Right ventricle myocardium inferior (tissue), 1 donor: ENCODE measurements around the gene TMEM240. TPM values are rescaled to one million over a fixed set of nuclear protein-coding genes. Genes with fewer than 3 reads are reported as not detected.
"Not testable (repeated sequence)": the region's sequence is repeated elsewhere in the genome, so short reads cannot be mapped to it uniquely, and the experiment has no call there.

Experiments
- ATAC-seq: fragments of 200-7000 bp; cut with Tn5 transposase; one replicate; pipeline ENCODE4 v1.9.1; 2020; ENCODE audit warnings: mild to moderate bottlenecking, moderate library complexity
- DNase-seq: peaks from one replicate; pipeline ENCODE4 v3.0.0; 2021; ENCODE audit errors: missing footprints
- intact Hi-C: fragments of 100-400 bp; cut with DNase I; formaldehyde crosslinking; loops from one replicate; pipeline ENCODE4 v1.11.0; 2022
- total RNA-seq: library from RNA; stranded (reverse); fragmentation: NEBNext Ultra II Directional; extraction: Animal tissue kit (Norgen Biotek cat#: 25700); gene quantifications from one replicate; pipeline ENCODE4 v1.2.1, GENCODE V29; 2021
- donor health status: DM: no; HTN: yes; CAD: no; lungs with severe emphysema.

The TMEM240 gene
- total RNA-seq, 1 donor from 2014 or later: 6.9 TPM

GRCh38 chr1:1531947-1532346, 8.5 kb downstream of the TMEM240 start:
- ATAC-seq (no peak), DNase-seq (no peak)
- intact Hi-C loops: no loop called here

- DNase-seq (no peak), ATAC-seq (no peak)
- intact Hi-C loops: no loop called here
These were observed 10.5 kb downstream of the TMEM240 start for GRCh38 chr1:1529936-1530335.

DNA sequence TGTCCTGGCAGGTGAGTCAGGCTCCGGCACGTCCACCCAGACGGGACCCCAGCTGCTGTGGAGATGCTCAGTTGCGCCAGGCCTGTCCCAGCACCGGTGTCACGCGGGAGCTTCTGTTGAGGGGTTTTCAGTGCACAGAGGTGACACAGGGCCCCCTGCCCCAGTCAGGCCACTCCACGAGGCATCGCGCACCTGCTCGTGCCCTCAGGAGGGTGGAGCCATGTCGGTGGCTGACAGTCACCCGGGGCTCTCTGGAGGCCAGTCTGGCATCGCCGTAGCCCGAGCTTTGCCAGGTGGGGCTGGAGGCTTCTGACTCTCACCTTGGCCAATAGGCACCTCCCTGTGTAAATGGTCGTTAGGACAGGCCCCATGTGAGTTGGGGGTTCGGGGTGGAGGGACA, 11.1 kb downstream of the TMEM240 start:
- intact Hi-C loops: no loop called here
- ATAC-seq: no peak
- no peak for DNase-seq

GRCh38 chr1:1528301-1529267, 11.8 kb downstream of the TMEM240 start:
- ATAC-seq: no peak
- no peak for DNase-seq
- intact Hi-C loops: no loop called here

GRCh38 chr1:1527092-1527816, 13.2 kb downstream of the TMEM240 start:
- intact Hi-C loops: no loop called here
- ATAC-seq: no peak
- no peak for DNase-seq

- ATAC-seq, intact Hi-C loops, DNase-seq: not testable (repeated sequence)
These were observed 13.9 kb downstream of the TMEM240 start for GRCh38 chr1:1526476-1526875.

DNA sequence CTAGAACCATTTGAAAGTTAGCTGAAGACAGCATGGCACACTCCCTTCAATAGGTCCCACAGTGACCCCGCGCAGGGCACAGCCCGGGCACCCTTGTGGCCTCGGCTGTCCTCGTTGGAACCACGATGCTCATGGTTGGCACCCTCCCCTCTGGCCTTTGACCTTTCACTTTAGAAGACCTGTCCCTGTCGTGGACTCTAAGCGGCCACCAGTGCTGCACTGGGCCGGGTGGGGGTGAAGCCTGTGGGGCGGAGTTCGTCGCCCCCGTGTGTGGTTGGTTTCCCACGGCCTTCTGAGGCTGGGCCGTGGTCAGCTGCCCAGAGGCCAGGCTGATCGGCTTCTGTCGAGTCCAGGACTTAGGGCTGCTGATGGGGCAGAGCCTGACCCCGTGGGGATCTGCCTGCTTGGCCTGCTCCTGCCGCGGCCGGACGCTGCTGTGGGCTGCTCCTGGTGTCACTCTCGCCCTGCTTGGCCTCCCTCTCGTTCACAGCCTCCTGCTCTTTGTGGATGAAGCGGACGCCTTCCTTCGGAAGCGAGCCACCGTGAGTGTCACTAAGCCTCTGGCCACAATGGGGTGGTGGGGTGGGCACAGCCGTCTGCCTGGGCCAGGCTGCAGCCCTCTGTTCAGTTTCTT, 15.6 kb downstream of the TMEM240 start:
- peak; percentile 52 for DNase-seq
- ATAC-seq, intact Hi-C loops: not testable (repeated sequence)

- peak; percentile 13 for DNase-seq
- ATAC-seq, intact Hi-C loops: not testable (repeated sequence)
These were observed 16.8 kb downstream of the TMEM240 start for GRCh38 chr1:1523651-1524050.

- ATAC-seq, intact Hi-C loops: not testable (repeated sequence)
- DNase-seq: peak; percentile 33
These were observed 17.2 kb downstream of the TMEM240 start for GRCh38 chr1:1523226-1523625.

- intact Hi-C loops, ATAC-seq: not testable (repeated sequence)
- DNase-seq: peak; percentile 34
These were observed 17.9 kb downstream of the TMEM240 start for GRCh38 chr1:1522536-1522935.

- ATAC-seq: no peak
- DNase-seq: peak; percentile 14
These were observed 19.1 kb downstream of the TMEM240 start for GRCh38 chr1:1521331-1521730.

GRCh38 chr1:1519805-1520505, 20.5 kb downstream of the TMEM240 start:
- not testable (repeated sequence) for ATAC-seq
- intact Hi-C loops: loop anchor here (10.0 kb wide), 1 partner anchor 55 kb away; the partner anchor contains the start of gene SSU72
- peak; percentile 45 for DNase-seq

More at GRCh38 chr1:1521331-1521730, 19.1 kb downstream of the TMEM240 start:
- intact Hi-C loops: no loop called here

DNA sequence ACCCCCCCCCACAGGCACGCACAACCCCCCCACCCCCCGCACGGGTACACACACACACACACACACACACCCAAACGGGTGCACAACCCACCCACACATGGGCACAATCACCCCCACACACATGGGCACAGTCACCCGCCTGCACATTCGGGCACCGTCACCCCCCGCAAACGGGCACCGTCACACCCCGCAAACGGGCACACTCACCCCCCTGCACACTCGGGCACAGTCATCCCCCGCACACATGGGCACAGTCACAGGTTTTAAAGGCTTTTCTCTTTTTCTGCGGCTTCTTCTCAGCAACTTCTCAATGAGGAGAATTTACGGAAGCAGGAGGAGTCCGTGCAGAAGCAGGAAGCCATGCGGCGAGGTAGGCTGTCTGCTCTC, 21.8 kb downstream of the TMEM240 start:
- not testable (repeated sequence) for ATAC-seq
- intact Hi-C loops: loop anchor here (10.0 kb wide), 1 partner anchor 56 kb away; the partner anchor contains the start of gene SSU72
- DNase-seq: peak; percentile 27

- intact Hi-C loops: loop anchor here (10.0 kb wide), 1 partner anchor 57 kb away; the partner anchor contains the start of gene SSU72
- ATAC-seq (no peak), DNase-seq (peak; percentile 37)
These were observed 22.3 kb downstream of the TMEM240 start for GRCh38 chr1:1517973-1518620.

GRCh38 chr1:1516923-1517322, 23.5 kb downstream of the TMEM240 start:
- intact Hi-C loops: loop anchor here (10.0 kb wide), 1 partner anchor 58 kb away; the partner anchor contains the start of gene SSU72
- not testable (repeated sequence) for ATAC-seq
- peak; percentile 33 for DNase-seq

DNA sequence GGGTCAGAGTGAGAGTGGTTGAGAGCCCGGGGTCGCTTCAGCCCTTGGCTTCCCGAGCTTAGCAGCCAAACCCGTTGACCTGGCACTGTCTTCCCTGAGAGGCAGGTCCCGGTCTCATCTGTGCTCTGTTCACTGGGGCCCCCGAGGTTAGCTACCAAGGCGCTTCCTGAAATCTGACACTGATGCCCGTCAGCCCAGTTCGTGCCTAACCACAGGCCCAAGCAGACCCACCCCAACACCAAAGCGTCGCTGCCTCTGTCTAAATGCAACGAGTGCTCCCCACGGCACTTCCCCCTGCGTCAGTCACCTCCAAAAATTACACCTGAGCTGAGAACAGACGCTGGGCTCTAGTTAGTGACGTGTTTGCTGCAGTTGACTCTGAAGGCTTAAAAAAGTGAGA, 26.0 kb downstream of the TMEM240 start:
- intact Hi-C loops: loop anchor here (10.0 kb wide), 1 partner anchor 60 kb away; the partner anchor contains the start of gene SSU72
- peak; percentile 20 for DNase-seq
- not testable (repeated sequence) for ATAC-seq

DNA sequence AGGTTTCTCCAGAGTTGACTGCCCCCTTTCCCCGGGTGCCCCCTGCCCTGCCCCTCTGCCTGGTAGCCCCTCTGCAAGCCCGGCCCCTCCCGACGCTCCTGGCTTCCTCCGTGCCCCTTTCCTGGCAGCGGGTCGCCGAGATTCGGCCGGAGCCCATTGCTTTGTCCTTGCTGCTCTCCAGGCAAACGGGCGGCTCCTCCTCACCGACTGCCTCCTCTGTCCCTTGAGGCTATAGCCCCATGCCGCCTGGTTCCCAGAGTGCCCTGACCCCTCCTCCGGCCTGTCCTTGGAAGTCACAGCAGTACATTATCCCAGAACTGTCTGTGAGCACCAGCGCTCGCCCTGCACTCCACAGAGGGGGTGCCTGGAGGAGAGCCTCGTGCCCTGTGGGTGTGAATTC, 26.7 kb downstream of the TMEM240 start:
- intact Hi-C loops: loop anchor here (10.0 kb wide), 1 partner anchor 61 kb away; the partner anchor contains the start of gene SSU72
- peak; percentile 41 for DNase-seq
- ATAC-seq: not testable (repeated sequence)
